ENCODE measurements around the gene ADAM21.

GRCh38 chr14:70415788-70416187, 36.2 kb upstream of the ADAM21 start:
- no peak for TF ChIP-seq FOXP4 (CRISPR knock-in tag; IDR thresholded peaks at IDR 0.05)
- TF ChIP-seq CTCF (IDR thresholded peaks at IDR 0.05) = no peak
- TF ChIP-seq GTF2I (CRISPR knock-in tag; conservative IDR thresholded peaks at IDR 0.05) = no peak
- TF ChIP-seq FOXP1 (CRISPR knock-in tag; IDR thresholded peaks at IDR 0.05; ENCODE audit: borderline replicate concordance) = no peak
- TF ChIP-seq FOXJ3 (CRISPR knock-in tag; IDR thresholded peaks at IDR 0.05; ENCODE audit: borderline replicate concordance) = no peak
- no peak for TF ChIP-seq ZNF121 (CRISPR knock-in tag; IDR thresholded peaks at IDR 0.05)
- TF ChIP-seq FOXK1 (CRISPR knock-in tag; IDR thresholded peaks at IDR 0.05) = no peak
- no peak for TF ChIP-seq ZNF138 (CRISPR knock-in tag; conservative IDR thresholded peaks at IDR 0.05)
- no peak for TF ChIP-seq HMGXB4 (CRISPR knock-in tag; IDR thresholded peaks at IDR 0.05)
- TF ChIP-seq ATF6 (CRISPR knock-in tag; IDR thresholded peaks at IDR 0.05) = no peak
- no peak for TF ChIP-seq CBFB (CRISPR knock-in tag; IDR thresholded peaks at IDR 0.05; ENCODE audit: low read depth)
- TF ChIP-seq USF2 (CRISPR knock-in tag; IDR thresholded peaks at IDR 0.05) = no peak
- TF ChIP-seq AFF4 (CRISPR knock-in tag; IDR thresholded peaks at IDR 0.05; ENCODE audit: borderline replicate concordance) = no peak
- no peak for TF ChIP-seq RELA (CRISPR knock-in tag; IDR thresholded peaks at IDR 0.05; ENCODE audit: borderline replicate concordance)

Data from WTC11 (cell line).